Breast epithelium (tissue), 3 donors: Measurements from ENCODE around the gene LRP2.

Source experiments
- POLR2A ChIP-seq: fragments of 450-650 bp; IDR thresholded peaks from one replicate; pipeline ENCODE4 v1.6.1; 2016; ENCODE audit warnings: antibody characterized with exemption, mild to moderate bottlenecking, moderate library complexity
- POLR2AphosphoS5 ChIP-seq, 3 donors: sonication (generic); formaldehyde crosslinking; IDR thresholded peaks; one replicate each; pipeline ENCODE4 v1.6.1; 2017; ENCODE audit warnings: antibody characterized with exemption in 3 of 3
- TF ChIP-seq, protein P1 (sequence below), 3 donors: fragments of 450-650 bp; IDR thresholded peaks; one replicate each; pipeline ENCODE4 v1.5.1; 2016 to 2017; ENCODE audit warnings: antibody characterized with exemption in 3 of 3, mild to moderate bottlenecking in 3 of 3, moderate library complexity in 3 of 3

DNA sequence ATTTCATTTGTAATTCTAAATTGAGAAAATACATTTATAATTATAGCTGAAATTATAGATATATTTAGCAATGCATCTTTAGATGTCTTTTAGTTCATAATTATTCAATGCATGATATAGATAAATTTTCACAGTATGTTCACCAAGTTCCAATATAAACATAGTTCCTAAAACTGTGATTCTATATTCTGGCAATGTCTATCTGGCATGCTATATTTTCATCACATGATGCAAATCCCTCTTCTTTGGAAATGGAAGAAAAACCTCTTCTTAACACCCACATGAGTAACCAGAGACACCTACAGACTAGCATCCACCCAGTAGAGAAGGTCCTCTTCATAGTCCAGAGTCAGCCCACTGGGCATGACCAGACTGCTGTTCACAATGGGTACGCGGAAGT lies 157.2 kb downstream of the LRP2 start:
- TF ChIP-seq, protein P1, sequence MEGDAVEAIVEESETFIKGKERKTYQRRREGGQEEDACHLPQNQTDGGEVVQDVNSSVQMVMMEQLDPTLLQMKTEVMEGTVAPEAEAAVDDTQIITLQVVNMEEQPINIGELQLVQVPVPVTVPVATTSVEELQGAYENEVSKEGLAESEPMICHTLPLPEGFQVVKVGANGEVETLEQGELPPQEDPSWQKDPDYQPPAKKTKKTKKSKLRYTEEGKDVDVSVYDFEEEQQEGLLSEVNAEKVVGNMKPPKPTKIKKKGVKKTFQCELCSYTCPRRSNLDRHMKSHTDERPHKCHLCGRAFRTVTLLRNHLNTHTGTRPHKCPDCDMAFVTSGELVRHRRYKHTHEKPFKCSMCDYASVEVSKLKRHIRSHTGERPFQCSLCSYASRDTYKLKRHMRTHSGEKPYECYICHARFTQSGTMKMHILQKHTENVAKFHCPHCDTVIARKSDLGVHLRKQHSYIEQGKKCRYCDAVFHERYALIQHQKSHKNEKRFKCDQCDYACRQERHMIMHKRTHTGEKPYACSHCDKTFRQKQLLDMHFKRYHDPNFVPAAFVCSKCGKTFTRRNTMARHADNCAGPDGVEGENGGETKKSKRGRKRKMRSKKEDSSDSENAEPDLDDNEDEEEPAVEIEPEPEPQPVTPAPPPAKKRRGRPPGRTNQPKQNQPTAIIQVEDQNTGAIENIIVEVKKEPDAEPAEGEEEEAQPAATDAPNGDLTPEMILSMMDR (IDR thresholded peaks at IDR 0.05), result no peak
- TF ChIP-seq POLR2AphosphoS5 (IDR thresholded peaks at IDR 0.05) (no peak), POLR2A (no peak)
